ENCODE measurements around the gene GOLT1B. TPM values are rescaled to one million over a fixed set of nuclear protein-coding genes. Genes with fewer than 3 reads are reported as not detected.

GOLT1B gene
- total and polyA plus RNA-seq, 9 donors, result 13.6 to 29.6 (median 18.4) TPM

DNA sequence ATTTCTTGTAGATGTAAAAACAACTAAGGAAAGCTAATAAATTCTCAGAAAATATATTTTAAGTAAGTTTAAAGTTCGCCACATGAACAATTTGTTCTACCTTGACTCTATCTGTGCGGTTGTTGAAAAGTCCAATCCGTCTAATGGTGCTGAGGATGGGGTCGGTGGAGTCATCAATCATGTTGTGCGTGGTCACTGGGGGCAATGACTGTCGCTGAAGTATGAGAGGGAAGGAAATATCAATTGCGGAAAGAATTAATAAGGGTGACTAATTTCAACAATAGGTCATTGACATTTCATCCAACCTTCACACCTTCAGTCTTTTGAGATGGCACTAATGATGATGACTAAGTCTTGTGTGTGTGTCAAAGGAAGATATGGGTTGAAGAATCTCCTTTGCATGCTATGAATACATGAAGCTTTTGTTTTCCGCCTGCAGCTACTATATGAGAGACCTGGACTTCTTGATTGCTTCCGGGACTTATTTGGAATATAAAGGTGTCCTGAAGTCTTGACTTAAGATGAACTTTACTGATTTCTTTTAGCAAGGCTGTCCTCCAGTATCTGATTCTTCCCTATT lies 56.6 kb downstream of the GOLT1B start:
- H3K4me1 ChIP-seq (ENCODE audit: insufficient read depth), result no peaks in the 10 kb centered on the region
- intact Hi-C loops (cut with DNase I), result no loop called here
- TF ChIP-seq EP300 (IDR thresholded peaks at IDR 0.05) (no peak), POLR2A (IDR thresholded peaks at IDR 0.05) (no peak)
- TF ChIP-seq, protein P1, sequence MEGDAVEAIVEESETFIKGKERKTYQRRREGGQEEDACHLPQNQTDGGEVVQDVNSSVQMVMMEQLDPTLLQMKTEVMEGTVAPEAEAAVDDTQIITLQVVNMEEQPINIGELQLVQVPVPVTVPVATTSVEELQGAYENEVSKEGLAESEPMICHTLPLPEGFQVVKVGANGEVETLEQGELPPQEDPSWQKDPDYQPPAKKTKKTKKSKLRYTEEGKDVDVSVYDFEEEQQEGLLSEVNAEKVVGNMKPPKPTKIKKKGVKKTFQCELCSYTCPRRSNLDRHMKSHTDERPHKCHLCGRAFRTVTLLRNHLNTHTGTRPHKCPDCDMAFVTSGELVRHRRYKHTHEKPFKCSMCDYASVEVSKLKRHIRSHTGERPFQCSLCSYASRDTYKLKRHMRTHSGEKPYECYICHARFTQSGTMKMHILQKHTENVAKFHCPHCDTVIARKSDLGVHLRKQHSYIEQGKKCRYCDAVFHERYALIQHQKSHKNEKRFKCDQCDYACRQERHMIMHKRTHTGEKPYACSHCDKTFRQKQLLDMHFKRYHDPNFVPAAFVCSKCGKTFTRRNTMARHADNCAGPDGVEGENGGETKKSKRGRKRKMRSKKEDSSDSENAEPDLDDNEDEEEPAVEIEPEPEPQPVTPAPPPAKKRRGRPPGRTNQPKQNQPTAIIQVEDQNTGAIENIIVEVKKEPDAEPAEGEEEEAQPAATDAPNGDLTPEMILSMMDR (IDR thresholded peaks at IDR 0.05), result no peak
- H3K9me3 ChIP-seq, result no peaks in the 10 kb centered on the region
- no peak for DNase-seq
- 78 to 82% (median 78%) methylated on average over 9 of the region's 9 CpGs for WGBS, 3 donors
- H3K27ac ChIP-seq, result no peak overlapping the region
- H3K4me3 ChIP-seq, result no peak overlapping the region
- H3K27me3 ChIP-seq, result no peaks in the 10 kb centered on the region
- no peaks in the 10 kb centered on the region for H3K36me3 ChIP-seq

GRCh38 chr12:21559855-21560569 lies 58.4 kb downstream of the GOLT1B start:
- no peak overlapping the region for H3K4me3 ChIP-seq
- no peaks in the 10 kb centered on the region for H3K27me3 ChIP-seq
- WGBS, 3 donors, result 40 to 68% (median 62%) methylated on average over 7 of the region's 7 CpGs
- TF ChIP-seq EP300 (IDR thresholded peaks at IDR 0.05), result no peak
- TF ChIP-seq, protein P1 (IDR thresholded peaks at IDR 0.05), result no peak
- TF ChIP-seq POLR2A (IDR thresholded peaks at IDR 0.05), result no peak
- no peaks in the 10 kb centered on the region for H3K9me3 ChIP-seq
- DNase-seq, result no peak
- intact Hi-C loops (cut with DNase I), result no loop called here
- H3K27ac ChIP-seq, result no peak overlapping the region
- no peaks in the 10 kb centered on the region for H3K4me1 ChIP-seq (ENCODE audit: insufficient read depth)
- H3K36me3 ChIP-seq, result no peaks in the 10 kb centered on the region

DNA sequence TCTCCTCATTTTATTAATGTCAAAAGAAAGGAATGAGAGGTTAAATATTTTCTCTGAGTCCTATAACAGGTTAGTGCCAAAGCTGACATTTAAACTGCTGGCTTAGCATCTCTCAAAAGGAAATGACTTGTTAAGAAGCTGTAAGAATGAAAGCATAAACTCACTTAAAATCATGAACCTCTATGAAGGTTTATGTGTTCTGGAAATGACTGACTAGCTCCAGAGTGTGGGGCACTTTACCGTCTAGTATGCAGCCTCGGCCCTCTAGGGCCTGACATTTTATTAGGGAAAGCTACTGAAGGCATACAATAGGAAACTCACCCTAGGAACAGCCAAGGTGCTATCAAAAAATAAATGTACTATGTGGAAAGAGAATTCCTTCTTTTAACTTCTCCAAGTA lies 59.6 kb downstream of the GOLT1B start:
- TF ChIP-seq, protein P1 (IDR thresholded peaks at IDR 0.05), result no peak
- TF ChIP-seq POLR2A (IDR thresholded peaks at IDR 0.05), result no peak

DNA sequence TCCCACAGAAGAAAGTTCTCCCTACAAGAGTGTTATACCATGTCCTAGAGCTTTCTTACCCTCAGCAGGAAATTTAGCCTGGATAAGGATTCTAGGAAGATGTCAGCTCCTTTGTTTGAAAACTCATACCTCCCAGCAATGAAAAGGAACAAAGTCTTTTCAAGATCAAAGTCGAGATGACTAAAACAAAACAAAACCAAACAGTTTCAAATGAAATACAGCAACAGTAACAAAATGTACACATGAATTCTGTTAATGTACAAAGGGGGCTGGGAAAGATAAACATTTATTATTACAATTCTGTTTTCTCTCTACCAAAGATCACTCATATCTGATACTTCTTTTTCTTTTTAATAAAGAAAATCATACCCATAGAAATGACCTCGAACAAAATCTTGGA lies 61.3 kb downstream of the GOLT1B start:
- TF ChIP-seq POLR2A (IDR thresholded peaks at IDR 0.05) (no peak), EP300 (IDR thresholded peaks at IDR 0.05) (no peak)
- TF ChIP-seq, protein P1 (IDR thresholded peaks at IDR 0.05), result no peak
- H3K27me3 ChIP-seq, result no peaks in the 10 kb centered on the region
- H3K4me1 ChIP-seq (ENCODE audit: insufficient read depth), result no peaks in the 10 kb centered on the region
- 72 to 82% (median 76%) methylated on average over 2 of the region's 2 CpGs for WGBS, 3 donors
- no peaks in the 10 kb centered on the region for H3K36me3 ChIP-seq
- DNase-seq, result no peak
- no peak overlapping the region for H3K4me3 ChIP-seq
- intact Hi-C loops (cut with DNase I), result no loop called here
- H3K27ac ChIP-seq, result no peak overlapping the region
- no peaks in the 10 kb centered on the region for H3K9me3 ChIP-seq

More for the DNA sequence above, 59.6 kb downstream of the GOLT1B start:
- Histone ChIP-seq H3K36me3 (no peaks in the 10 kb centered on the region), H3K4me3 (no peak overlapping the region), H3K9me3 (no peaks in the 10 kb centered on the region), H3K4me1 (ENCODE audit: insufficient read depth) (no peaks in the 10 kb centered on the region), H3K27ac (no peak overlapping the region), H3K27me3 (no peaks in the 10 kb centered on the region)
- intact Hi-C loops (cut with DNase I), result no loop called here
- DNase-seq, result no peak
- 40 to 52% (median 46%) methylated on average over 2 of the region's 2 CpGs for WGBS, 3 donors
